ENCODE results near the gene C10orf88. TPM values are rescaled to one million over a fixed set of nuclear protein-coding genes. Genes with fewer than 3 reads are reported as not detected.

The C10orf88 gene
- total and polyA plus RNA-seq, 3 donors from 2014 or later: 18.5 to 50.8 (median 20.6) TPM

DNA sequence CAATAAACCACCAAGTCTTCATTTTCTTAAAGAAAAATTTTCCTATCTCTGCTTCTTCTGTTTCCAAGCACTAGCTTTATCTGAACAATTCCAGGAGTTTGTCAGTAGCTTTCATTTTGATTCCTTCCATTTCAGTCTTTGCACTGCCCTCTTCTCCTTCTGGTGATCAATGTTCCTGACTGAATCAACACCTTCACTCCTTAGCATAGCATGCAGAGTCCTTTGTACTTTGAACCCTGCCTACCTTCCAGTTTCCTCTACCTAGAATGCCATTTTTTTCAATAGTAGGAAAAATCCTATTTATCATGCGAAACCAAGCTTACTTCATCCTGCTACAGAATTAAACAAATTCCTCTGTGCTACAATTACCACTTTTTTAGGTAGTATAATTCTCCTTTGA lies 1.9 kb upstream of the C10orf88 start:
- Histone ChIP-seq H3K4me1 (peaks cover 4% of the 10 kb centered on the region), H3K27me3 (no peaks in the 10 kb centered on the region), H3K36me3 (ENCODE audit: low read depth, missing control alignments) (no peaks in the 10 kb centered on the region), H3K27ac (no peak overlapping the region), H3K9me3 (no peaks in the 10 kb centered on the region), H3K4me3 (no peak overlapping the region)
- no peak for TF ChIP-seq POLR2A (IDR thresholded peaks at IDR 0.05)
- TF ChIP-seq, protein P1, sequence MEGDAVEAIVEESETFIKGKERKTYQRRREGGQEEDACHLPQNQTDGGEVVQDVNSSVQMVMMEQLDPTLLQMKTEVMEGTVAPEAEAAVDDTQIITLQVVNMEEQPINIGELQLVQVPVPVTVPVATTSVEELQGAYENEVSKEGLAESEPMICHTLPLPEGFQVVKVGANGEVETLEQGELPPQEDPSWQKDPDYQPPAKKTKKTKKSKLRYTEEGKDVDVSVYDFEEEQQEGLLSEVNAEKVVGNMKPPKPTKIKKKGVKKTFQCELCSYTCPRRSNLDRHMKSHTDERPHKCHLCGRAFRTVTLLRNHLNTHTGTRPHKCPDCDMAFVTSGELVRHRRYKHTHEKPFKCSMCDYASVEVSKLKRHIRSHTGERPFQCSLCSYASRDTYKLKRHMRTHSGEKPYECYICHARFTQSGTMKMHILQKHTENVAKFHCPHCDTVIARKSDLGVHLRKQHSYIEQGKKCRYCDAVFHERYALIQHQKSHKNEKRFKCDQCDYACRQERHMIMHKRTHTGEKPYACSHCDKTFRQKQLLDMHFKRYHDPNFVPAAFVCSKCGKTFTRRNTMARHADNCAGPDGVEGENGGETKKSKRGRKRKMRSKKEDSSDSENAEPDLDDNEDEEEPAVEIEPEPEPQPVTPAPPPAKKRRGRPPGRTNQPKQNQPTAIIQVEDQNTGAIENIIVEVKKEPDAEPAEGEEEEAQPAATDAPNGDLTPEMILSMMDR (IDR thresholded peaks at IDR 0.05): no peak
- 92 to 95% methylated on average over 1 of the region's 1 CpG for WGBS, 2 donors
- DNase-seq: no peak
- intact Hi-C loops (cut with DNase I; ENCODE audit: low total_unique reads): no loop called here

DNA sequence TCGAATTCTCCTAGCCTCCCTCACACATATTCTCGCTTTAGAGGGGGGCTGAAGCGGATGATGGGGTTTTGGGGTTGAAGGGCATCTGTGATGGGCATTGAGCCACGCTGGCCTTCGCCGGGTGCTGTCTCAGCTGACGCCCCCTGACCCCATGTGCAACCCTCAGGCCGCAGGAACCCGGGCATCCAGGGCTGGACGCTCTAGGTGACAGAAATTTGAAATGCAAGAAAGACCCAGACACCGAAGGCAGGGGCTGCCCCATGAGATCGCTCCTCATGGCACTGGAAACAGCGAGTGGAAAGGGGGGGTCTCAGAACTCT lies 664 bp upstream of the C10orf88 start:
- Histone ChIP-seq H3K27me3 (no peaks in the 10 kb centered on the region), H3K4me1 (peaks cover 4% of the 10 kb centered on the region), H3K27ac (no peak overlapping the region), H3K36me3 (ENCODE audit: low read depth, missing control alignments) (no peaks in the 10 kb centered on the region), H3K4me3 (peak overlapping the region; percentile 82 to 91), H3K9me3 (no peaks in the 10 kb centered on the region)
- intact Hi-C loops (cut with DNase I; ENCODE audit: low total_unique reads): no loop called here
- 51 to 66% methylated on average over 12 to 13 of the region's 13 CpGs for WGBS, 2 donors
- no peak for DNase-seq
- no peak for TF ChIP-seq POLR2A (IDR thresholded peaks at IDR 0.05)
- TF ChIP-seq, protein P1 (IDR thresholded peaks at IDR 0.05): no peak

DNA sequence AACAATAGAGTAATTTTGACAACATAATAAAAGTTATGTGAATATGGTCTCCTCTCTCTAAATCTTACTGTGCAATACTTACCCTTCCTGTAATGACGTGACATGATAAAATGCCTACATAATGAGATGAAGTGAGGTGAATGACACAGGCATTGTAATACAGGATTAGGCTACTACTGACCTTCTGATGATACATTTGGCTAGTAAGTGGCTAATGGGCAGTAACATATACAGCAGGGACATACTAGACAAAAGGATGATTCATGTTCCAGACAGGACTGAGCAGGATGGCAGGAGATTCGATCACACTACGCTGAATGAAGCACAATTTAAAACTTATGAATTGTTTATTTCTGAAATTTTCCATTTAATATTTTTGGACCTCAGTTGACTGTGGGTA lies 4.7 kb downstream of the C10orf88 start:
- H3K4me3 ChIP-seq: no peak overlapping the region
- H3K9me3 ChIP-seq: no peaks in the 10 kb centered on the region
- no peaks in the 10 kb centered on the region for H3K27me3 ChIP-seq
- no peaks in the 10 kb centered on the region for H3K36me3 ChIP-seq (ENCODE audit: low read depth, missing control alignments)
- H3K27ac ChIP-seq: no peak overlapping the region
- TF ChIP-seq POLR2A (IDR thresholded peaks at IDR 0.05): no peak
- TF ChIP-seq, protein P1 (IDR thresholded peaks at IDR 0.05): no peak
- WGBS, 2 donors: 96 to 97% methylated on average over 3 of the region's 3 CpGs
- H3K4me1 ChIP-seq: peaks cover 1% of the 10 kb centered on the region
- intact Hi-C loops (cut with DNase I; ENCODE audit: low total_unique reads): no loop called here
- DNase-seq: no peak

DNA sequence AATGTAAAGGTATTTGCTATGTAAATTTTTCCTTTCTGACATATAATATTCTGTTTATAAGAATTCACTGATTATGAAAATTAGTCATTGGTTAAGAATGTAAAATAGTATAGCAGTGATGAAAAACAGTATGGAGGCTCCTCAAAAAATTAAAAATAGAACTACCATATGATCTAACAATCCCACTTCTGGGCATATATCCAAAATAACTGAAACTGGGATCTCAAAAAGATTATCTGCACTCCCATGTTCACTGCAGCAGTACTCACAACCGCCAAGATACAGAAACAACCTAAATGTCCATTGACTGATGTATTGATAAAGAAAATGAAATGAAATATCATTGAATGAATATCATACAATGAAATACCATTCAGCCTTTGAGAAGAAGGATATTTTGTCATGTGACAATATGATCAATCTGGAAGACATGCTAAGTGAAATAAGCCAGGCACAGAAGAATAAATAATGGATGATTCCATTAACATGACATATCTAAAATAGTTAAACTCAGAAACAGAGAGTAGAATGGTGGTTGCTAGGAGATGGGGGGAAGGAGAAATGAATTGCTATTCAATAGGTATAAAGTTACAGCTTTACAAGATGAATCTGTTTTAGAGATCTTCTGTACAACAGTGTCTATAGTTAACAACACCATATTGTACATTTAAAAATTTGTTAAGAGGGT lies 14.0 kb downstream of the C10orf88 start:
- TF ChIP-seq POLR2A (IDR thresholded peaks at IDR 0.05): no peak
- TF ChIP-seq, protein P1 (IDR thresholded peaks at IDR 0.05): no peak
- DNase-seq: no peak
- no peaks in the 10 kb centered on the region for H3K9me3 ChIP-seq
- H3K4me3 ChIP-seq: no peak overlapping the region
- intact Hi-C loops (cut with DNase I; ENCODE audit: low total_unique reads): no loop called here
- no peak overlapping the region for H3K27ac ChIP-seq
- no peaks in the 10 kb centered on the region for H3K27me3 ChIP-seq
- H3K4me1 ChIP-seq: no peaks in the 10 kb centered on the region
- no peaks in the 10 kb centered on the region for H3K36me3 ChIP-seq (ENCODE audit: low read depth, missing control alignments)
- WGBS, 2 donors: 84 to 92% methylated on average over 1 of the region's 1 CpG

Data from testis (tissue), 3 donors.